GM12878 (cell line): ENCODE results near the gene KIAA2012. TPM values are rescaled to one million over a fixed set of nuclear protein-coding genes. Genes with fewer than 3 reads are reported as not detected.
A peak's percentile ranks its signal among the peaks of the same experiment; 100 is the strongest.

Experiments used
- ATAC-seq: fragments of 200-7000 bp; cut with Tn5 transposase; 3 replicates; pipeline ENCODE4 v1.9.1; 2020; ENCODE audit warnings: mild to moderate bottlenecking, moderate library complexity
- BruUV-seq: library from RNA; stranded (reverse); fragments of 400-500 nt; replicated peaks from 2 replicates; lab custom pipeline; 2021; lab: Mats Ljungman, UMichigan
- CTCF ChIA-PET: fragments of 300-600 bp; sonication (Branson Sonifier 250); formaldehyde crosslinking; extraction: SDS; loops from one replicate; lab custom pipeline; 2021; ENCODE audit warnings: inconsistent platforms; lab: Yijun Ruan, JAX
- POLR2A ChIA-PET: fragments of 350-600 bp; formaldehyde crosslinking; extraction: SDS; loops from one replicate; lab custom pipeline; 2021; ENCODE audit warnings: inconsistent platforms; lab: Charles Lee
- RAD21 ChIA-PET: fragments of 300-600 bp; sonication (Branson Sonifier 250); formaldehyde crosslinking; loops from one replicate; lab custom pipeline; 2023; ENCODE audit warnings: antibody characterized with exemption; ENCODE audit not compliant: unreplicated experiment; lab: Charles Lee
- SMC1A ChIA-PET: fragments of 300-600 bp; sonication (Branson Sonifier 250); formaldehyde crosslinking; loops from one replicate; lab custom pipeline; 2023; ENCODE audit not compliant: unreplicated experiment, uncharacterized antibody; lab: Charles Lee
- DNase-seq: peaks from one replicate; pipeline ENCODE4 v3.0.0-alpha.2; 2011; ENCODE audit warnings: low read depth, low spot score
- FAIRE-seq: peaks from 3 replicates; lab custom pipeline; 2011; peaks lifted over from hg19 to GRCh38; lab: Jason Lieb, UNC
- H2AFZ ChIP-seq: 2 replicates; pipeline ENCODE4 v1.6.0; 2011; ENCODE audit warnings: low read depth, low read length, control low read depth; ENCODE audit not compliant: control insufficient read depth
- H3K27ac ChIP-seq: 2 replicates; pipeline ENCODE4 v1.5.1; 2011; ENCODE audit warnings: control low read depth; ENCODE audit not compliant: control insufficient read depth, insufficient read depth
- H3K27me3 ChIP-seq, 2 experiments: replicated peaks in 1 of 2; 2 replicates each; pipeline versions ENCODE4 v1.6.0 to v1.6.1; 2011; ENCODE audit warnings: low read length in 1 of 2; ENCODE audit not compliant: control insufficient read depth in 2 of 2, insufficient read depth in 2 of 2
- H3K36me3 ChIP-seq, 2 experiments: 2 replicates each; pipeline ENCODE4 v1.5.1; 2011; ENCODE audit warnings: low read length in 1 of 2; ENCODE audit not compliant: control insufficient read depth in 2 of 2, insufficient read depth in 2 of 2
- H3K4me1 ChIP-seq: 2 replicates; pipeline ENCODE4 v1.6.1; 2011; ENCODE audit warnings: mild to moderate bottlenecking, low read length, moderate library complexity, mixed read lengths; ENCODE audit not compliant: control insufficient read depth, insufficient read depth
- H3K4me2 ChIP-seq: 2 replicates; pipeline ENCODE4 v1.6.0; 2011; ENCODE audit warnings: control low read depth; ENCODE audit not compliant: control insufficient read depth, insufficient read depth
- H3K4me3 ChIP-seq: fragments of 200-600 bp; sonication (generic); 2 replicates; pipeline ENCODE4 v1.5.1; 2016
- H3K79me2 ChIP-seq: 2 replicates; pipeline ENCODE4 v1.6.0; 2011; ENCODE audit warnings: low read length; ENCODE audit not compliant: control insufficient read depth, insufficient read depth
- H3K9ac ChIP-seq: 2 replicates; pipeline ENCODE4 v1.8.0; 2011; ENCODE audit warnings: low read length, control low read depth, mixed read lengths; ENCODE audit not compliant: control insufficient read depth, insufficient read depth
- H3K9me3 ChIP-seq: replicated peaks from 3 replicates; pipeline ENCODE4 v1.5.1; 2011; ENCODE audit warnings: mild to moderate bottlenecking, low read length; ENCODE audit not compliant: control insufficient read depth, insufficient read depth
- H4K20me1 ChIP-seq: 2 replicates; pipeline ENCODE4 v1.6.0; 2011; ENCODE audit not compliant: control insufficient read depth, insufficient read depth
- FOXM1 ChIP-seq: IDR thresholded peaks from 2 replicates; pipeline ENCODE4 v1.6.1; 2012; ENCODE audit warnings: low read depth, mild to moderate bottlenecking, inconsistent platforms, low read length, moderate library complexity
- HDAC6 ChIP-seq: fragments of 200-600 bp; sonication (generic); IDR thresholded peaks from one replicate; pipeline ENCODE4 v1.8.0; 2017; ENCODE audit warnings: antibody characterized with exemption; ENCODE audit not compliant: unreplicated experiment
- PAX8 ChIP-seq: fragments of 450-650 bp; IDR thresholded peaks from 2 replicates; pipeline ENCODE4 v1.6.1; 2017; ENCODE audit warnings: mild to moderate bottlenecking, moderate library complexity
- RFX5 ChIP-seq: IDR thresholded peaks from 2 replicates; pipeline ENCODE4 v1.6.1; 2011; ENCODE audit warnings: low read depth, low read length, improper control_type of control experiment
- RUNX3 ChIP-seq: IDR thresholded peaks from 2 replicates; pipeline ENCODE4 v1.6.1; 2012; ENCODE audit warnings: low read length, inconsistent platforms
- SIN3A ChIP-seq: IDR thresholded peaks from 2 replicates; pipeline ENCODE4 v1.6.1; 2012; ENCODE audit warnings: low read depth, low read length, improper control_type of control experiment
- ZNF207 ChIP-seq: fragments of 450-650 bp; IDR thresholded peaks from 2 replicates; pipeline ENCODE4 v1.6.1; 2014; ENCODE audit warnings: antibody characterized with exemption, mild to moderate bottlenecking, borderline replicate concordance
- WGBS: methylation state at CpG from one replicate; pipeline ENCODE4 v1.1.6; 2016; ENCODE audit warnings: low lambda C conversion rate; ENCODE audit not compliant: insufficient replicate concordance, insufficient coverage; ENCODE audit errors: missing lambda C conversion rate; 5-methylcytosine and 5-hydroxymethylcytosine counted together
- in situ Hi-C: fragments of 300-500 bp; cut with MboI; formaldehyde crosslinking; loops from 9 replicates; pipeline ENCODE4 v1.14.3; 2018; ENCODE audit warnings: mixed read lengths
- intact Hi-C: fragments of 100-400 bp; cut with micrococcal nuclease; formaldehyde crosslinking; loops from one replicate; pipeline ENCODE4 v1.14.2; 2022; ENCODE audit not compliant: unreplicated experiment
- polyA plus RNA-seq, 11 experiments: library from polyadenylated mRNA; depleted of rRNA in 4 of 11; unstranded in 6 of 11; stranded (reverse) in 5 of 11; fragments of >200 nt; fragmentation: Nextera tagmentation in 4 of 11; fragmentation: Illumina TruSeq in 1 of 11; extraction: Ambion mirVana in 4 of 11; extraction: Trizol in 1 of 11; gene quantifications; 1 replicate in 1 of 11; 2 replicates in 10 of 11; pipeline versions ENCODE4 v1.2.1 to v1.2.3, GENCODE V29; 2011 to 2016; ENCODE audit warnings: inconsistent platforms in 2 of 11, missing spikeins in 2 of 11, low read depth in 1 of 11
- total RNA-seq, 4 experiments: library from RNA; depleted of rRNA in 3 of 4; stranded (reverse); fragments of >200 nt in 3 of 4; fragmentation: Illumina TruSeq in 1 of 4; extraction: Trizol in 1 of 4; gene quantifications; 2 replicates each; pipeline versions ENCODE4 v1.2.1 to v1.2.3, GENCODE V29; 2013 to 2021
- TF ChIP-seq, protein P1 (sequence below): fragments of 450-650 bp; IDR thresholded peaks from 2 replicates; pipeline ENCODE4 v1.6.1; 2017; ENCODE audit warnings: mild to moderate bottlenecking, low read depth, inconsistent platforms; ENCODE audit not compliant: poor library complexity, severe bottlenecking
- TF ChIP-seq, protein P2 (sequence below): fragments of 450-650 bp; IDR thresholded peaks from 2 replicates; pipeline ENCODE4 v1.6.1; 2016; ENCODE audit warnings: mild to moderate bottlenecking, moderate library complexity, borderline replicate concordance
- TF ChIP-seq, protein P3 (sequence below): IDR thresholded peaks from 2 replicates; pipeline ENCODE4 v1.6.1; 2012; ENCODE audit warnings: low read depth, low read length, improper control_type of control experiment
- TF ChIP-seq, protein P4 (sequence below): fragments of 450-650 bp; formaldehyde crosslinking; IDR thresholded peaks from 2 replicates; pipeline ENCODE4 v1.5.0; 2022; ENCODE audit warnings: mild to moderate bottlenecking, missing genetic modification characterization

The KIAA2012 gene
- total and polyA plus RNA-seq, 10 of the 15 experiments (the other 5 are each of a cell fraction or from before 2014, with no cell fraction given), result 0.03 TPM; not detected in 9

DNA sequence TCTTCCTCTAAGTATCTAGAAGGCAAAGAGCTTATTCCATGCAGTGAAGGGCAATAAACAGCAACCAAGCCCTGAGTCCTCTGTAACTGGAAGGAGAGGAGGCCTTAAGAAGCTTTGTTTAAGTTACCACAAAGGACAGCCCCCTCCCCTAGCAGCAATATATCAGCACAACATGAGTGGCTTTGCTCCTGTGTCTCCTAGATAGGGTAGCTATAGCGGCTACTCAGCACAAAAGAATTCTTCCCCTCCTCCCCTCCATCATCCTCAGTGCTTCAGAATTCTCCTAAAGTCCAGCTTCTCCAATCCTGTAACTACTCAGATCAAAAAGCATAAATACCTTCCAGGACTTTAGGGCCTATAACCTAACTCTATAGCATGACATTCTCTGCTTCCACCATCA is 148.8 kb downstream of the KIAA2012 start:
- Histone ChIP-seq H3K4me3 (no peak overlapping the region), H3K27ac (no peak overlapping the region), H3K79me2 (peaks cover 16% of the 10 kb centered on the region), H3K4me1 (no peaks in the 10 kb centered on the region; the same call in 1 of the 2 replicates), H3K27me3 (no peaks in the 10 kb centered on the region), H3K36me3 (no peaks in the 10 kb centered on the region), H3K9me3 (no peaks in the 10 kb centered on the region), H2AFZ (no peak overlapping the region), H4K20me1 (no peaks in the 10 kb centered on the region), H3K4me2 (no peak overlapping the region), H3K9ac (no peak overlapping the region)
- BruUV-seq, result TSS peak; percentile 28
- WGBS, result 80% methylated on average over 1 of the region's 1 CpG
- ATAC-seq, result no peak
- DNase-seq, result no peak
- intact Hi-C loops, result no loop called here
- ChIA-PET SMC1A (interaction anchor here (1.0 to 1.4 kb wide), 2 partner anchors 57 to 86 kb away, joined by 4 to 6 read pairs; no protein-coding TSS in a partner anchor), CTCF (no interaction called here), POLR2A (interaction anchor here (0.6 to 1.0 kb wide), 2 partner anchors 13 to 15 kb away, joined by 3 to 4 read pairs; no protein-coding TSS in a partner anchor), RAD21 (no interaction called here)
- in situ Hi-C loops, result no loop called here
- no peak for FAIRE-seq
- TF ChIP-seq, protein P1, sequence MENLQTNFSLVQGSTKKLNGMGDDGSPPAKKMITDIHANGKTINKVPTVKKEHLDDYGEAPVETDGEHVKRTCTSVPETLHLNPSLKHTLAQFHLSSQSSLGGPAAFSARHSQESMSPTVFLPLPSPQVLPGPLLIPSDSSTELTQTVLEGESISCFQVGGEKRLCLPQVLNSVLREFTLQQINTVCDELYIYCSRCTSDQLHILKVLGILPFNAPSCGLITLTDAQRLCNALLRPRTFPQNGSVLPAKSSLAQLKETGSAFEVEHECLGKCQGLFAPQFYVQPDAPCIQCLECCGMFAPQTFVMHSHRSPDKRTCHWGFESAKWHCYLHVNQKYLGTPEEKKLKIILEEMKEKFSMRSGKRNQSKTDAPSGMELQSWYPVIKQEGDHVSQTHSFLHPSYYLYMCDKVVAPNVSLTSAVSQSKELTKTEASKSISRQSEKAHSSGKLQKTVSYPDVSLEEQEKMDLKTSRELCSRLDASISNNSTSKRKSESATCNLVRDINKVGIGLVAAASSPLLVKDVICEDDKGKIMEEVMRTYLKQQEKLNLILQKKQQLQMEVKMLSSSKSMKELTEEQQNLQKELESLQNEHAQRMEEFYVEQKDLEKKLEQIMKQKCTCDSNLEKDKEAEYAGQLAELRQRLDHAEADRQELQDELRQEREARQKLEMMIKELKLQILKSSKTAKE, result no peak
- TF ChIP-seq SIN3A, result no peak
- TF ChIP-seq ZNF207, result no peak
- TF ChIP-seq, protein P2, sequence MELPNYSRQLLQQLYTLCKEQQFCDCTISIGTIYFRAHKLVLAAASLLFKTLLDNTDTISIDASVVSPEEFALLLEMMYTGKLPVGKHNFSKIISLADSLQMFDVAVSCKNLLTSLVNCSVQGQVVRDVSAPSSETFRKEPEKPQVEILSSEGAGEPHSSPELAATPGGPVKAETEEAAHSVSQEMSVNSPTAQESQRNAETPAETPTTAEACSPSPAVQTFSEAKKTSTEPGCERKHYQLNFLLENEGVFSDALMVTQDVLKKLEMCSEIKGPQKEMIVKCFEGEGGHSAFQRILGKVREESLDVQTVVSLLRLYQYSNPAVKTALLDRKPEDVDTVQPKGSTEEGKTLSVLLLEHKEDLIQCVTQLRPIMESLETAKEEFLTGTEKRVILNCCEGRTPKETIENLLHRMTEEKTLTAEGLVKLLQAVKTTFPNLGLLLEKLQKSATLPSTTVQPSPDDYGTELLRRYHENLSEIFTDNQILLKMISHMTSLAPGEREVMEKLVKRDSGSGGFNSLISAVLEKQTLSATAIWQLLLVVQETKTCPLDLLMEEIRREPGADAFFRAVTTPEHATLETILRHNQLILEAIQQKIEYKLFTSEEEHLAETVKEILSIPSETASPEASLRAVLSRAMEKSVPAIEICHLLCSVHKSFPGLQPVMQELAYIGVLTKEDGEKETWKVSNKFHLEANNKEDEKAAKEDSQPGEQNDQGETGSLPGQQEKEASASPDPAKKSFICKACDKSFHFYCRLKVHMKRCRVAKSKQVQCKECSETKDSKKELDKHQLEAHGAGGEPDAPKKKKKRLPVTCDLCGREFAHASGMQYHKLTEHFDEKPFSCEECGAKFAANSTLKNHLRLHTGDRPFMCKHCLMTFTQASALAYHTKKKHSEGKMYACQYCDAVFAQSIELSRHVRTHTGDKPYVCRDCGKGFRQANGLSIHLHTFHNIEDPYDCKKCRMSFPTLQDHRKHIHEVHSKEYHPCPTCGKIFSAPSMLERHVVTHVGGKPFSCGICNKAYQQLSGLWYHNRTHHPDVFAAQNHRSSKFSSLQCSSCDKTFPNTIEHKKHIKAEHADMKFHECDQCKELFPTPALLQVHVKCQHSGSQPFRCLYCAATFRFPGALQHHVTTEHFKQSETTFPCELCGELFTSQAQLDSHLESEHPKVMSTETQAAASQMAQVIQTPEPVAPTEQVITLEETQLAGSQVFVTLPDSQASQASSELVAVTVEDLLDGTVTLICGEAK, result no peak
- TF ChIP-seq HDAC6, result no peak
- TF ChIP-seq PAX8, result no peak
- no peak for TF ChIP-seq RFX5
- TF ChIP-seq, protein P3, sequence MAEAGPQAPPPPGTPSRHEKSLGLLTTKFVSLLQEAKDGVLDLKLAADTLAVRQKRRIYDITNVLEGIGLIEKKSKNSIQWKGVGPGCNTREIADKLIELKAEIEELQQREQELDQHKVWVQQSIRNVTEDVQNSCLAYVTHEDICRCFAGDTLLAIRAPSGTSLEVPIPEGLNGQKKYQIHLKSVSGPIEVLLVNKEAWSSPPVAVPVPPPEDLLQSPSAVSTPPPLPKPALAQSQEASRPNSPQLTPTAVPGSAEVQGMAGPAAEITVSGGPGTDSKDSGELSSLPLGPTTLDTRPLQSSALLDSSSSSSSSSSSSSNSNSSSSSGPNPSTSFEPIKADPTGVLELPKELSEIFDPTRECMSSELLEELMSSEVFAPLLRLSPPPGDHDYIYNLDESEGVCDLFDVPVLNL, result no peak
- TF ChIP-seq RUNX3, result no peak
- no peak for TF ChIP-seq FOXM1
- TF ChIP-seq, protein P4, sequence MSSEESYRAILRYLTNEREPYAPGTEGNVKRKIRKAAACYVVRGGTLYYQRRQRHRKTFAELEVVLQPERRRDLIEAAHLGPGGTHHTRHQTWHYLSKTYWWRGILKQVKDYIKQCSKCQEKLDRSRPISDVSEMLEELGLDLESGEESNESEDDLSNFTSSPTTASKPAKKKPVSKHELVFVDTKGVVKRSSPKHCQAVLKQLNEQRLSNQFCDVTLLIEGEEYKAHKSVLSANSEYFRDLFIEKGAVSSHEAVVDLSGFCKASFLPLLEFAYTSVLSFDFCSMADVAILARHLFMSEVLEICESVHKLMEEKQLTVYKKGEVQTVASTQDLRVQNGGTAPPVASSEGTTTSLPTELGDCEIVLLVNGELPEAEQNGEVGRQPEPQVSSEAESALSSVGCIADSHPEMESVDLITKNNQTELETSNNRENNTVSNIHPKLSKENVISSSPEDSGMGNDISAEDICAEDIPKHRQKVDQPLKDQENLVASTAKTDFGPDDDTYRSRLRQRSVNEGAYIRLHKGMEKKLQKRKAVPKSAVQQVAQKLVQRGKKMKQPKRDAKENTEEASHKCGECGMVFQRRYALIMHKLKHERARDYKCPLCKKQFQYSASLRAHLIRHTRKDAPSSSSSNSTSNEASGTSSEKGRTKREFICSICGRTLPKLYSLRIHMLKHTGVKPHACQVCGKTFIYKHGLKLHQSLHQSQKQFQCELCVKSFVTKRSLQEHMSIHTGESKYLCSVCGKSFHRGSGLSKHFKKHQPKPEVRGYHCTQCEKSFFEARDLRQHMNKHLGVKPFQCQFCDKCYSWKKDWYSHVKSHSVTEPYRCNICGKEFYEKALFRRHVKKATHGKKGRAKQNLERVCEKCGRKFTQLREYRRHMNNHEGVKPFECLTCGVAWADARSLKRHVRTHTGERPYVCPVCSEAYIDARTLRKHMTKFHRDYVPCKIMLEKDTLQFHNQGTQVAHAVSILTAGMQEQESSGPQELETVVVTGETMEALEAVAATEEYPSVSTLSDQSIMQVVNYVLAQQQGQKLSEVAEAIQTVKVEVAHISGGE (CRISPR knock-in tag), result no peak
